SU-DHL-6 (cell line): ENCODE results near the gene PMVK.

Source experiments
- H2AFZ ChIP-seq: fragments of 200-600 bp; sonication (generic); 2 replicates; pipeline ENCODE4 v1.6.1; 2014; ENCODE audit warnings: low read depth, mild to moderate bottlenecking, moderate library complexity, mixed read lengths, antibody characterized with exemption, low read length; ENCODE audit not compliant: severe bottlenecking
- H3F3A ChIP-seq: fragments of 200-600 bp; shearing (Covaris generic); 2 replicates; pipeline ENCODE4 v1.6.0; 2016; ENCODE audit warnings: antibody characterized with exemption, mild to moderate bottlenecking; ENCODE audit not compliant: insufficient read depth
- H3K27ac ChIP-seq: fragments of 200-600 bp; sonication (generic); 2 replicates; pipeline ENCODE4 v1.5.1; 2016; ENCODE audit warnings: low read depth, mild to moderate bottlenecking, low read length, moderate library complexity, mixed read lengths
- H3K27me3 ChIP-seq: fragments of 200-600 bp; sonication (generic), shearing (Covaris generic); 2 replicates; pipeline ENCODE4 v1.6.0; 2014; ENCODE audit warnings: mild to moderate bottlenecking, low read length
- H3K36me3 ChIP-seq: fragments of 200-600 bp; sonication (generic); 2 replicates; pipeline ENCODE4 v1.6.1; 2014; ENCODE audit warnings: mild to moderate bottlenecking, low read length, mixed read lengths
- H3K4me2 ChIP-seq: fragments of 300-600, 200-600 bp; shearing (Covaris generic), sonication (generic); 2 replicates; pipeline ENCODE4 v1.6.0; 2014; ENCODE audit warnings: low read length, low read depth, mild to moderate bottlenecking; ENCODE audit not compliant: poor library complexity, severe bottlenecking
- H3K4me3 ChIP-seq: fragments of 200-600 bp; sonication (generic); 2 replicates; pipeline ENCODE4 v1.5.1; 2014; ENCODE audit warnings: antibody characterized with exemption, low read length, mild to moderate bottlenecking, mixed read lengths; ENCODE audit not compliant: insufficient read depth, poor library complexity, severe bottlenecking
- H3K79me2 ChIP-seq: fragments of 200-600 bp; sonication (generic); 2 replicates; pipeline ENCODE4 v1.6.1; 2014; ENCODE audit warnings: mild to moderate bottlenecking, low read length, moderate library complexity; ENCODE audit not compliant: insufficient read depth
- H3K9ac ChIP-seq: fragments of 200-600 bp; sonication (generic); 2 replicates; pipeline ENCODE4 v1.7.0; 2014; ENCODE audit warnings: mild to moderate bottlenecking, low read length
- H3K9me2 ChIP-seq: fragments of 200-600 bp; sonication (generic); replicated peaks from 2 replicates; pipeline ENCODE4 v1.6.1; 2014; ENCODE audit warnings: low read length; ENCODE audit not compliant: insufficient read depth
- H3K9me3 ChIP-seq: fragments of 200-600 bp; sonication (generic); 2 replicates; pipeline ENCODE4 v1.6.1; 2014; ENCODE audit warnings: low read length, mixed read lengths; ENCODE audit not compliant: insufficient read depth
- H4K20me1 ChIP-seq: fragments of 200-600 bp; sonication (generic); 2 replicates; pipeline ENCODE4 v1.6.1; 2014; ENCODE audit warnings: low read depth, mild to moderate bottlenecking, antibody characterized with exemption, low read length, moderate library complexity, mixed read lengths
- CTCF ChIP-seq: fragments of 200-600 bp; sonication (generic); IDR thresholded peaks from one replicate; pipeline ENCODE4 v1.5.1; 2017; ENCODE audit warnings: antibody characterized with exemption, mild to moderate bottlenecking, low read length, moderate library complexity; ENCODE audit not compliant: insufficient read depth, poor library complexity, severe bottlenecking
- EZH2phosphoT487 ChIP-seq: fragments of 200-600 bp; sonication (generic), shearing (Covaris generic); conservative IDR thresholded peaks from 2 replicates; pipeline ENCODE4 v1.6.1; 2018; ENCODE audit warnings: mild to moderate bottlenecking, antibody characterized with exemption, low read length, moderate library complexity, mixed read lengths

The PMVK gene

GRCh38 chr1:154945962-154946850 is 9.7 kb upstream of the PMVK start:
- no peak overlapping the region for H3K4me3 ChIP-seq
- TF ChIP-seq CTCF, result no peak
- TF ChIP-seq EZH2phosphoT487, result no peak
- H3K79me2 ChIP-seq, result no peaks in the 10 kb centered on the region
- no peaks in the 10 kb centered on the region for H3K9me2 ChIP-seq
- no peak overlapping the region for H2AFZ ChIP-seq
- no peaks in the 10 kb centered on the region for H3K27me3 ChIP-seq
- no peak overlapping the region for H3K9ac ChIP-seq
- no peaks in the 10 kb centered on the region for H3K36me3 ChIP-seq
- H3K4me2 ChIP-seq, result no peak overlapping the region
- no peaks in the 10 kb centered on the region for H4K20me1 ChIP-seq
- H3F3A ChIP-seq, result no peaks in the 10 kb centered on the region
- H3K27ac ChIP-seq, result no peak overlapping the region
- no peaks in the 10 kb centered on the region for H3K9me3 ChIP-seq

GRCh38 chr1:154945160-154945961 is 8.8 kb upstream of the PMVK start:
- Histone ChIP-seq H3K9me3 (no peaks in the 10 kb centered on the region), H3K4me2 (no peak overlapping the region), H3F3A (peaks cover 5% of the 10 kb centered on the region; the same call in 1 of the 2 replicates), H3K9ac (no peak overlapping the region), H3K4me3 (no peak overlapping the region), H3K9me2 (no peaks in the 10 kb centered on the region), H2AFZ (no peak overlapping the region), H3K79me2 (no peaks in the 10 kb centered on the region), H3K27me3 (no peaks in the 10 kb centered on the region), H3K36me3 (no peaks in the 10 kb centered on the region), H3K27ac (no peak overlapping the region), H4K20me1 (no peaks in the 10 kb centered on the region)
- TF ChIP-seq EZH2phosphoT487, result no peak
- TF ChIP-seq CTCF, result no peak

GRCh38 chr1:154944401-154945159 is 8.1 kb upstream of the PMVK start:
- Histone ChIP-seq H3K4me2 (no peak overlapping the region), H3F3A (peaks cover 5% of the 10 kb centered on the region; the same call in 1 of the 2 replicates), H3K9me2 (no peaks in the 10 kb centered on the region), H4K20me1 (no peaks in the 10 kb centered on the region), H3K9ac (peak overlapping the region; percentile 60; the same call in 1 of the 2 replicates), H2AFZ (no peak overlapping the region), H3K4me3 (no peak overlapping the region), H3K27me3 (no peaks in the 10 kb centered on the region), H3K36me3 (no peaks in the 10 kb centered on the region), H3K79me2 (no peaks in the 10 kb centered on the region), H3K9me3 (no peaks in the 10 kb centered on the region), H3K27ac (peak overlapping the region; percentile 37; the same call in 1 of the 2 replicates)
- no peak for TF ChIP-seq EZH2phosphoT487
- TF ChIP-seq CTCF, result no peak
